ENCODE measurements around the gene LRRC30. TPM values are rescaled to one million over a fixed set of nuclear protein-coding genes. Genes with fewer than 3 reads are reported as not detected.

The LRRC30 gene
- total and polyA plus RNA-seq, 2 of the 13 experiments (the other 11 are each of a cell fraction or from before 2014, with no cell fraction given), result not detected

DNA sequence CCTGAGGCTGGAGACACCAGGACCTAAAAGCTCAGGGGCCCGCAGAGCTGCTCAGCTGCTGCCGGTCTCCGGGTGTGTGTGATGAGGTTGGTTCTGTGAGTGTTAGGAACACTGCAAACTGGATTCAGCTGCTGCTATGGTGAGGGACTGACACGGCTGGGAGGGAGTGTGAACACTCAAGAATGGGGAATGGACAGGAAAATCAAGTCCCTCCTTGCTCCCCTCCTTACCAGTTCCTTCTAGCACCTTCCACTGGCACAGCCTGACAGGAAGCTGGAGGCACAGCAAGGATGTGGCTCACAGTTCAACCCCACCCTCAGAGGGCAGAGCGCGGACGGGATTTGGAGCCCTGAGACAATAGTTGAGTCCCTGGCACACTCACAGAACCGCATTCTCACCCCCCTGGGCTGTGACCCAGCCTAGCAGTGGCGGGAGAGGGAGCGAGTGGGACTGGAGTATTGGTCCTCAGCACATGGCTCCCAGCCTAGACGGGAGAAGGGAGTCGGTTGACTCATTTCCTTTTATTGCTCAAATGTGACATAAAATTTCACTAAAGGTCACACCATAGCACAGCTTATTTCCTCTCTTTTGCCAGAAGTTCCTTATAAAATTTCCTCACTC lies 42.5 kb downstream of the LRRC30 start:
- intact Hi-C loops (cut with micrococcal nuclease; ENCODE audit: unreplicated experiment) (loop anchor here (2.0 to 5.0 kb wide), 4 partner anchors 293 to 519 kb away; partner anchors contain the start of gene PTPRM), in situ Hi-C loops (cut with HindIII; ENCODE audit: extremely low pct_ligation_motif_present, low pct_unique_long_range_greater_than_20kb) (loop anchor here (5.0 to 25.0 kb wide), 3 partner anchors 294 to 1114 kb away; partner anchors contain the start of gene PTPRM)
- FAIRE-seq (no peak), DNase-seq (ENCODE audit: low spot score) (no peak), ATAC-seq (peak; percentile 46)
- H3K4me1 ChIP-seq (ENCODE audit: insufficient read depth, low read length), result peaks cover 12% of the 10 kb centered on the region
- H3K4me3 ChIP-seq (replicated peaks in 1 of 3; ENCODE audit: insufficient read depth in 1 of 3, low read depth in 2 of 3, low read length in 3 of 3), result no peak overlapping the region; a peak in 1 of 6 replicates
- TF ChIP-seq MTA3 (CRISPR knock-in tag; IDR thresholded peaks at IDR 0.05) (no peak), ZNF251 (CRISPR knock-in tag; IDR thresholded peaks at IDR 0.05) (no peak), ZNF879 (CRISPR knock-in tag; IDR thresholded peaks at IDR 0.05) (no peak), PTBP1 (IDR thresholded peaks at IDR 0.05; ENCODE audit: low read depth, low read length, poor library complexity, severe bottlenecking) (no peak), ZNF850 (CRISPR knock-in tag; conservative IDR thresholded peaks at IDR 0.05) (no peak), ZNF432 (CRISPR knock-in tag; IDR thresholded peaks at IDR 0.05; ENCODE audit: borderline replicate concordance) (no peak)
- TF ChIP-seq, protein P1, sequence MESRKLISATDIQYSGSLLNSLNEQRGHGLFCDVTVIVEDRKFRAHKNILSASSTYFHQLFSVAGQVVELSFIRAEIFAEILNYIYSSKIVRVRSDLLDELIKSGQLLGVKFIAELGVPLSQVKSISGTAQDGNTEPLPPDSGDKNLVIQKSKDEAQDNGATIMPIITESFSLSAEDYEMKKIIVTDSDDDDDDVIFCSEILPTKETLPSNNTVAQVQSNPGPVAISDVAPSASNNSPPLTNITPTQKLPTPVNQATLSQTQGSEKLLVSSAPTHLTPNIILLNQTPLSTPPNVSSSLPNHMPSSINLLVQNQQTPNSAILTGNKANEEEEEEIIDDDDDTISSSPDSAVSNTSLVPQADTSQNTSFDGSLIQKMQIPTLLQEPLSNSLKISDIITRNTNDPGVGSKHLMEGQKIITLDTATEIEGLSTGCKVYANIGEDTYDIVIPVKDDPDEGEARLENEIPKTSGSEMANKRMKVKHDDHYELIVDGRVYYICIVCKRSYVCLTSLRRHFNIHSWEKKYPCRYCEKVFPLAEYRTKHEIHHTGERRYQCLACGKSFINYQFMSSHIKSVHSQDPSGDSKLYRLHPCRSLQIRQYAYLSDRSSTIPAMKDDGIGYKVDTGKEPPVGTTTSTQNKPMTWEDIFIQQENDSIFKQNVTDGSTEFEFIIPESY (CRISPR knock-in tag; IDR thresholded peaks at IDR 0.05), result peak; percentile 44; the same call in 1 of the 2 replicates
- TF ChIP-seq, protein P2, sequence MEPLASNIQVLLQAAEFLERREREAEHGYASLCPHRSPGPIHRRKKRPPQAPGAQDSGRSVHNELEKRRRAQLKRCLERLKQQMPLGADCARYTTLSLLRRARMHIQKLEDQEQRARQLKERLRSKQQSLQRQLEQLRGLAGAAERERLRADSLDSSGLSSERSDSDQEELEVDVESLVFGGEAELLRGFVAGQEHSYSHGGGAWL (CRISPR knock-in tag; IDR thresholded peaks at IDR 0.05), result no peak
- ChIA-PET CTCF (ENCODE audit: low intra/inter-chr PET ratio, low total read pairs) (interaction anchor here (2.4 kb wide), 1 partner anchor 294 kb away, joined by 11 read pairs; the partner anchor contains the start of gene PTPRM), POLR2A (no interaction called here)
- no peak overlapping the region for H3K27ac ChIP-seq (ENCODE audit: extremely low read length, insufficient read depth, low read length)
- H3K27me3 ChIP-seq (ENCODE audit: control insufficient read depth in 1 of 2, insufficient read depth in 2 of 2, low read length in 2 of 2), result peaks cover 0 to 5% of the 10 kb centered on the region in 2 experiments; a peak in 1 of 5 replicates
- H3K79me2 ChIP-seq (ENCODE audit: insufficient read depth, low read length), result no peaks in the 10 kb centered on the region
- BruUV-seq (replicated peaks), result no TSS peak
- H3K9me3 ChIP-seq (ENCODE audit: low read length), result no peaks in the 10 kb centered on the region
- H3K36me3 ChIP-seq (replicated peaks in 1 of 2; ENCODE audit: control insufficient read depth in 1 of 2, insufficient read depth in 2 of 2, low read length in 2 of 2), result no peaks in the 10 kb centered on the region
- no peak overlapping the region for H2AFZ ChIP-seq (ENCODE audit: low read length)
- 42% methylated on average over 12 of the region's 12 CpGs for WGBS (ENCODE audit: low lambda C conversion rate)
- no peak overlapping the region for H3K9ac ChIP-seq (ENCODE audit: insufficient read depth, low read depth, low read length)
- H3K4me2 ChIP-seq (ENCODE audit: low read depth, low read length), result peak overlapping the region; percentile 95
- H4K20me1 ChIP-seq (ENCODE audit: insufficient read depth, low read length), result no peaks in the 10 kb centered on the region
